Activated CD4-positive, alpha-beta T cell treated with anti-CD3 and anti-CD28 coated beads, Interleukin-10, Interleukin-2, amounts not matched to agents 100 ng/mL and 50 ng/mL, durations not matched to agents 16 hours and 8 hours (primary cell): ENCODE results near the gene SMG9.
"Not testable (repeated sequence)": the region's sequence is repeated elsewhere in the genome, so short reads cannot be mapped to it uniquely, and the experiment has no call there.

Experiments
- DNase-seq: peaks from one replicate; pipeline ENCODE4 v3.0.0-alpha.2; 2020

The SMG9 gene

DNA sequence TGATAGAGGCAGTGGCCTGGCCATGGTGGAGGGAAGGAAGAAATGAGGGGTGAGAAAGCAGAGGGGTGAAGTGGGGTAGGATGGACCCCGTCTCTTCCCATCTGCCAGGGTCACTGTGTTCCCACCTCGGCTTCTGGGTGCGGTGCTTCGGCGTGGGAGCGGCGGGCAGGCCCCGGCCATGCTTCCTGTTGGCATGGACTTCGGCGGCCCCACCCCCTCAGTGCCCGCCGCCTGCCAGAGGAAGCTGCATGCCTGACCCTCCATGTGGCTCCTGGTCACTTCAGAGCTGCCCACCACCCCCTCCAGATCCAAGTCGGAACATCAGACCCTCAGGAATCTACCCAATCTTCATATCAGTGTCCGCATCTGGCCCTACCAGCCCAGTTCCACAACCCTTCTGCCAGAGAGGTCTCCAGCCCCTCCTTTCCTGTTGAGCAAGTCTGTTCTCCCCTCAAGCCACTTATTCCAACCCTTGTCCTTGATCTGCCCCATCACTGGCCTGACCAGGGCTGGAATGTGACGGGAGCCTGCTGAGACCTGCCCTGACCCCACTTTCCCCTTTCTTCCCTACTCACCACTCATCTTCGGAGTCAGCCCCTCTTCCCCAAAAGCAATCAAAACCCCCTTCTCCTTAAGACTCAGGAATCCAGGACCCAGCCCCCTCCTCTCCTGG lies 24.5 kb upstream of the SMG9 start:
- DNase-seq: no peak

DNA sequence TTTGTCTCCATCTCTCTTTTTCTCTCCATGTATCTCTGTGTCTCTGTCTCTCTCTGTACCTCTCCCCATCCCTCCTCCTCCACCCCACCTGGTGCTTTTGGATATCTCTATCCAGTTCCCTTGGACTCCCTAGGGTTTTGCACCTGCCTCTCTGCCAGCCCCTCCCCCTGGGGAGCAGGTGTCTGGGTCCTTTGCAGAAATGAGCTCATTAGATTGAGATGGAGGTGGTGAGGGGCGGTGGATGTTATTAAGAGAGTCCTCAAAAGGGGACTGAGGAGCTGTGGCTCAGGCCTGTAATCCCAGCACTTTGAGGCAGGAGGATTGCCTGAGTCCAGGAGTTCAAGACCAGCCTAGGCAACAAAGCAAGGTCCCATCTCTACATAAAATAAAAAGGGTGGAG lies 23.9 kb upstream of the SMG9 start:
- DNase-seq: no peak

DNA sequence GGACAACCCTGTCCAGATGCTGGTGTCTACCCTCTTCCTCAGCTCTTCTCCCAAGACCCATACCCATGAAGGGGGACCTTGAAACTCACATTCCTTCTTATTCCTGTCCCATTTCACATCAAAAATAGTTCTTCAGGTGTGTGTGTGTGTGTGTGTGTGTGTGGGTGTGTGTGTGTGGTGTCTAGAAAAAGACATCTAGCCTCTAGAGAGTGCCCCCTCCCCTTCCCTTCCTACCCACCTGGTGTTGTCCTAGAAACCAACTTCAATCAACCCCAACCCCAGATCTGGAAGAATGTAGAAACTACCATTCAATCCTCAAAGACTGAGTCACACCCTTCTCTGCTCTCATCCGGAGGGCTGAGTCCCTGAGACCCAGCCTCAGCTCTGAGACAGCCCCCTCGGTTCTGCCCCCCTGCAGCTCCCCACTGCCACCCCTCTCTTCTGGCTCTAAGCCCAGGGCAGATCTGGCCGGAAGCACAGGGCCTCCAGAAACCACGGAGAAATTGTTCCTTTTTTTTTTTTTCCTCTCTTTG lies 22.5 kb upstream of the SMG9 start:
- peak; percentile 52 for DNase-seq

DNA sequence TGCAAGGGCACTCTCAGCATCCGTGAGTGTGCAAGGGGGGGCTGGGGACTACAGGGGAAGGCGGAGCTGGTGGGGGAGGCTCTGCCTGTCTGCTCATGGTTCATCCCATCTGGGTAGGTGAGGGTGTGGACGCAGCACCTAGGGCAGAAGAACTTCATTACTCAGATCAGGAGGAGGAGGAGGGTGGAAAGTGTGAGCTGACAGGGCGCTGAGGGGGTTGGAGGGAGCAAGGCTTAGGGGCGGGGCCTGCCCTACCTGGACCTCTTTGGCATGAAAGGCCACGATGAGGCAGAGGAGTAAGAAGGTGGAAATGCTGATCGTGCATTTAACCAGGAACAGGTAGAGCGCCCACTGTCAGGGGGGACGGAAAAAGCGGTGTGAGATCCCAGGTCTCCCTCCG lies 21.5 kb upstream of the SMG9 start:
- peak; percentile 72 for DNase-seq

DNA sequence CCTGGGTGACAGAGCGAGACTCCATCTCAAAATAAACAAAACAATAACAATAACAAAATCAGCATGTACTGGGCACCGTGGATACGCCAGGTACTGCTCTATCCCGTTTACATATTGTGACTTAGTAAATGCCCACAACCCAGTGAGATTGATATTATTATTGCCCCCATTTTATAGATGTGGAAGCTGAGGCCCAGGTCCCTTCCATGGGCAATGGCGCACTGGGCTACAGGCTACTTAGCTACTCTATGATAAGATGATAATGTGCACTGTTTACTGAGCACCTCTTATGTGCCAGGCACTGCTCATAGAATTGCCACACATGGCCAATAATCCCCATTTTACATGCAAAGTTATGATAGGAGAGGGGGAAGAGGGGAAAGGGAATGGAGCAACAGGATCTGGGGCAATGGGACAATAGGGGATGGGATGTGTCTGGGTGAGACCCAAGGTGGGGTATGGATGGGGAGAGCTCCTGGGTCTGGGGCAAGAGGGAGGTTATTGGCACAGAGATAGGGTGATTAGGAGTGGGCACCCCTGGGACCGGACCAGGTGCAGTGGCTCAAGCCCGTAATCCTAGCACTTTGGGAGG lies 20.6 kb upstream of the SMG9 start:
- no peak for DNase-seq

DNA sequence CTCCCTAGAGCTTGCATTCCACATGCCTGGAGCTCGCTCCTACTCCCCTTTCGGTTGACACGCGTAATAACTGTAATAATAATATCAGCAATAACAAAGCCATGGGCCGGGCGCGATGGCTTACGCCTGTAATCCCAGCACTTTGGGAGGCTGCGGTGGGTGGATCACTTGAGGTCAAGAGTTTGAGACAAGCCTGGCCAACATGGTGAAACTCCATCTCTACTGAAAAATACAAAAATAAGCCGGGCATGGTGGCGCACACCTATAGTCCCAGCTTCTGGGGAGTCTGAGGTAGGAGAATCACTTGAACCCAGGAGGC lies 20.1 kb upstream of the SMG9 start:
- not testable (repeated sequence) for DNase-seq

DNA sequence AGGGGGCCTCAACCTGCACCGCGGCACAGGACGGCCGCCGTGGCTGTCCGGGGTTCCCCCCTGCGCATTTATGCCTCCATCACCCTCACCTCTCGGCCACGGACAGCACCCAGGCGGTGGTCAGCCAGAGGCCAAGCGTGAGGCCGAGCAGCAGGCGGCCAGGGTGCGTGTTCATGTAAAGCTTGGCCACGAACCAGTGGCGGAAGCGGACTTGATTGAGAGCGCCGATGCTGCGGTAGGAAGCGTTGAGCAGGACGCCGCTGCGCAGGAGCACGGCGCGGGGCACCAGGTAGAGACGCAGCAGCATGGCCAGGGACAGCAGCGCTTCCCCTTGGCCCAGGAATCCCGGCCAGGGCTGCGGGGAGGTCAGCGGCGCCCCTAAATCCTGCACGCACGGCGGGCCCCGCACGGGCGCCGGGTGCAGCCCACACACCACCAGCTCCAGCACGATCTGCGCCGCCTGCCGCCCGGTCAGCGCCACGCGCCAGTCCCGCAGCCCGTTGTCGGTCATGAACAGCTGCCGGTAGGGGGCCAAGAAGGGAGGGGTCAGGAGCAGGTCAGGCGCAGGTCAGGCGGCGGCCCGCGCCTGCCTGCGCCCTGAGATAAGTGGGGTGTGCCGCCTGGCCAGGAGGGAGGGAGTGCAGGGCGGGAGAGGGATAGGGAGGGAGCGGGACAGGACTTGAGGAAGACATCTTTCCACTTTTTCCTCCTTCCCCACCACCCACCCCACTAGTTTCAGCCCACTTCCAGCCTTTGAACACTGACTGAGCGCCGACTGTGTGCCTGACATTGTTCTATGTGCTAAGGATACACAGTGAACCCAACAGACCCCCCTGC lies 19.6 kb upstream of the SMG9 start:
- no peak for DNase-seq

DNA sequence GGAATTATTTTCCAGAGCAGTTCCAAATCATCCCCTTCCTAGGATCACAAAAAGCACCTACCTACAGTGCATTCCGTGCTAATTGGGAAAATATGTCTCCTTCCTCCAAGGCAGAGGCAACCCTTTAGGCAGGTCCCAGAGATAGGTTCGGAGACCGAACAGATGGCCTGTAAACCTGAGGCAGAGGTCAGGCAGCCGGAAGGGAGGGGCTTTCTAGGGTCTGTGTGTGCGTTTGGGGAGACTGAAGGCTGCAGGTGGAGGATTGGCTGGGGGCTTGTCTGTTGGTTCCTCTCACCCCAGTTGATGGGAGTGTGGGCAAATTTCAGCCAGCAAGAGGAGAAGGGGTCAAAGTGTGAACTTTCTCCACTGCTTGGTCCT lies 19.0 kb upstream of the SMG9 start:
- no peak for DNase-seq

DNA sequence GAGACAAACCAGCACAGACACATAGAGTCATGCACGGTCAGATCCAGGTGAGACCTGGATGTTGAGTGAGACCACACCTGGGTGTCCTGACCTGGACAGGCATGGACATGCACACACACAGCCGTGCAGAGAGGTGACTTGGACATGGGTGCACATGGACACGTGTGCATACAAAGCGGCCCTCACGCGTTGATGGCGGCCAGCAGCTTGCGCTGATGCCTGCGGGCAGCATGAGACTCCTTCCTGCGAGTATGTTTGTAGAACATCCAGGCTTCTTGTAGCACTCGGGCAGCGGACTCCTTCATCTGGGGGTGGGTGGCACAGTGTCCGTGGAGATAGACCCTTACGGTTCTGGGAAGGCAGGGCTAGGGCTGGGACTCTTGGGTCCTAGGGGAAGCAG lies 14.5 kb upstream of the SMG9 start:
- DNase-seq: no peak

DNA sequence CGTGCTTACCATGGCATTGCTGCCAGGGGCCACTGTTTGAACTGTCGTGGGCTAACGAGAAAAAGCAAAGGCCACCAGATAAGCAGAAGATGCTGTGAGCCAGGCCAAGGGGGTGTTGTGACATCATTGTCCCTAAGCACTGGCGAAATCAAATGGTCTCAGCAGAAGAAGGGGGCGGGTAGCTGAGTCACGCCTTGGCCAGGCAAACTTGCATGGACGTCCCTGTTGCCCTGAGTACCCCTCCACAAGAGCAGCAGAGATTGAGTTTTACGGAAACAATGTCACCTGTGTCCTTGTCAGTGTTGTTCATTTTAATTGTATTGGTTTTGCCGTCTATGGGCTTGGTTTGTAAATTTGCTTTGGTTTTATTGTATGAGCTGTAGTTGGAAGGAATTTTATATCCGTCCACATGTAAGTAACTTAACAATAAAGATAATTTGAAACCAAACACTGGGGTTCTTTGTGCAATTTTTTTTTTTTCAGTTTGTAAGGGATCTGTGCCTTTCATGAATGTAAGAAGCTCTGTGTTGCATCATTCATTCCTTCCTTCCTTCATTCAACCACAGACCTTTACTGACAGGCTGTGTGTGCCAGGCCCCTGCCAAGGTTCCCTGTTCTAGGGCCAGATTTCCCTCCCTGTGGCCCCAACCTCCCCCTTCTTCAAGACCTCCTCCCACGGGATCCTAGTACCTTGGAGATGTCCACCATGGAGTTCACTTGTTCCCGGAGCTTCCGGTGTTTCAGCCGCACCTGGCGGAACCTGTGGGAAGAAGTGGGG lies 13.7 kb upstream of the SMG9 start:
- DNase-seq: no peak

DNA sequence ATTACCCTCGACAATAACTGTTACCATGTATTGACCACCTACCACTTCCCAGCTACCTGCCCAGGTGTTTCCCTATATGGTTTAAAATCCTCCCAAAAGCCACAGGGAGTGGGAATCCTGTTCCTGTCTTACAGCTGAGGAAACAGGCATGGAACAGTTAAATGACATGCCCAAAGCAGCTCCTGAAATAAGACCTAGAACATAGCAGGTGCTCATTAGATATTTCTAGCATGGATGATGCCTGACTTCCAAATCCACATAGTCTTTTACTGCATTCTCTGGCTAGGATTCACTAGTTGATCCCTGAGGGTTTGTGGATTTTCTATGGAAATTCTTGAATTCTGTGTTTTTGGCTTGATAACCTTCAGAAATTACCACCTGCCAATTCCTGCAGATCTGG lies 13.1 kb upstream of the SMG9 start:
- DNase-seq: no peak

DNA sequence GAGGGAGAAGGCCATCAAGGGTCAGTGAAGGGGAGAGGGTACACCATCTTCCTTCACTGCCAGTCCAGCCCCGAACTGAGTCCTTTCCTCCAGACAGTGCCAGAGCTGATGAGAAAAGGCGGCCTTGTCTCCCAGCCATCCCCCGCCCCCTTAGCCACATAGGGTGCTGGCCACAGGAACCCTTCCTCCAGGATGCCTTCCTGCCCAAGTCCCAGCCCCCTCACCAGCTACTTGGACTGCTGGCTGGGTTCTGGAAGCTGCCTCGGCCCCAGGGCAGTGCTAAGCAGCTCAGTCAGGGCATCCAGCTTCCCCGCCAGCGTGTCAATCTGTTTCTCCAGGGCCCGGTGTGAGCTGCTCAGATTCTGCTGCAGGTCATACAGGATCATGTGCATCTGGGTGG lies 12.6 kb upstream of the SMG9 start:
- DNase-seq: no peak

DNA sequence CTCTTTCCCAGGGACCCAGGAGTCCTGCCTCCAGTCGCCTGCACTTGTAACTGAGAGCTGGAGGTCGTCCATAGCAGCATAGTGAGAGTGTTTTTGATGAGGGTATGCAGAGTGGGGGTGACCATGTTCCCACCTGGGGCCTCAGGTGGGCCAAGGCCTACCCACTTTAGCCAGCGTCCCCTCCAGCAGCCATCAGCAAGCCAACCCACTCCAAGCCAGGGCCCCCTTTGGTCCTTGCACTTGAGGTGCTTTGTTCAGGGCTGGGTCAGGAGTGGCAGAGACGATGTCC lies 11.9 kb upstream of the SMG9 start:
- no peak for DNase-seq

DNA sequence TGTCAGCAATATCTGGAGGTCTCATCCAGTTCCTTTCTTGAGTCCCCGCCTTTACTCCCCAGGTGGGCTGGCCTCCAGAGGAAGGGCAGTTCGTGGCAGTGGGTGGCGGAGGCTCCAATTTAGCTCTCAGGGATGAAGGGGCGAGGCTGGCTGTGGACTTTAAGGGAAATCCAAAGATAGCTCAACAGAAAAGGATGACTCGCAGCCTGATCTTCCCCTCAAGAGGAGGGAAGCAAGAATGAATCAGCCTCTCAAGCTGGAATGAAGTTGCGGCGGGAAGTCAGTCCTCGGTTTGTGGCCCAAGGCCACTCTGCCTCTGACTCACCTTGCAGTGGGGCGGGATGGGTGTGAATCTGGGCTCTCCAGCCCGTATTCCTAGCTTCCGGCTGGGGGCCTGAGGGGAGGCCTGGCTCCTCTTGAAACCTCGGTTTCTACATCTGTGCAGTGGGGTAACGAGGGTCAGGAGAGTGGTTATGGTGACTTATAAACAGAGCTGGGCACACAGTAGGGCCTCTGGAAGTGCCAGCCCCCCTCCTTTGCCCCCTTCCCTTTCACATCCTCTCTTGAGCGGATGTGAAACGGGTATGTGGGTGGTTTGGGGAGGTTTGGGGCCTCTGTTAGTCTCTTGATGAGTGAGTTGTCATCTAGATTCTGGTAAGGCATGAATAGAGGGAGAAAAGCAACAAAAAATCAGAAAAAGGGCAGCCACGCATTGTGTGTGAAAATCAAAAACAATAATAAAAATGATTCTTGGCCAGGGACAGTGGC lies 10.5 kb upstream of the SMG9 start:
- peak; percentile 98 for DNase-seq

DNA sequence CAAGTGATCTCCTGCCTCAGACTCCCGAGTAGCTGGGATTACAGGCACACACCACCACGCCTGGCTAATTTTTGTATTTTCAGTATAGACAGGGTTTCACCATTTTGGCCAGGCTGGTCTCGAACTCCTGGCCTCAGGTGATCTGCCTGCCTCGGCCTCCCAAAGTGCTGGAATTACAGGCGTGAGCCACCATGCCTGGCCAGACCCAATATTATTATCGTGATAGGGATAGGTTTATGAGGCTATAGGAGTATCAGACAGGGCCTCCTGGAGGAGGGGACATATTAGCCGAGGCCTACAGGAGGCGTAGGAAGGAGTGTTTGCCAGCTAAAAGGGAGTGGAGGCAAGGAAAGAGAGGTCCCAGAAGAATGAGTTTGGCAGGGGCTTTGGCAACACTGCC lies 9.9 kb upstream of the SMG9 start:
- not testable (repeated sequence) for DNase-seq

DNA sequence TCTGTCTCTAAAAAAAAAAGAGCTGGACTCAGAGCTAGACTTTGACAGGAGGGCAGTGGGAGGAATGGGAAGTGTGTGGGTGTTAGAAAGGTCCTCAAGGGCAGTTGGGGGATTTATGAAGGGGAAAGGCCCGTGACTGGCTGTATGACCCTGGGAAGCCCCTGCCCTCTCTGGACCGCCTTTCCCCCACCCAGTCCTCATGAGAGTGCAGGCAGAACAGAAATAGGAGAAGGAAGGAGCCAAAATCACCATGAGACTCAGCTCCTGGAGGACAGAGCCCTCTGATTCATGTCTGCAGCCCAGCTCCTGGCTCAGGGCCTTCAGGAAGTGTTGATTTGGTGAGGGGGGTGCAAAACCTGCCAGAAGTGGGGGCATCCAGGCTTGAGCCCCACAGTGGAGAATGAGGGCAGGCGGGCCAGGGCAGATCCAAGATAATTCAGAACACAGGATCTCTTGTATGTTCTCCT lies 8.7 kb upstream of the SMG9 start:
- DNase-seq: no peak

DNA sequence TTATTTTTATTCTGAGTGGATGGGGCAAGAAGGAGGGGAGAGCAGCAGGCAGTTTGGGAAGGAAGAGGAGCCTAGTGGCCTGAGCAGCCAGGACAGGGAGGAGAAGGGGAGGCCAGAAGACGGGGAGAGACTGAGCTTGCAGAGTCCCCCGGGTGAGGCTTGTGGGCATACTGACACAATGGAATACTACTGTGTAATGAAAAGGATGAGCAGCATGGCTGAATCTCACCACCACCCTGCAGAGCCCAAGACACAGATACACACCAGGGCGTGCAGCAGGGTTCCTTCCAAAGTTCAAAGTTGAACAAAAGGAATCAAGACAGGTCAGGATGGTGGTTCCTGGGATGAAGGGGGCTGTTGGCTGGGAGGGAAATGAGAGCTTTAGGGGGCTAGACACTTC lies 8.1 kb upstream of the SMG9 start:
- DNase-seq: no peak

DNA sequence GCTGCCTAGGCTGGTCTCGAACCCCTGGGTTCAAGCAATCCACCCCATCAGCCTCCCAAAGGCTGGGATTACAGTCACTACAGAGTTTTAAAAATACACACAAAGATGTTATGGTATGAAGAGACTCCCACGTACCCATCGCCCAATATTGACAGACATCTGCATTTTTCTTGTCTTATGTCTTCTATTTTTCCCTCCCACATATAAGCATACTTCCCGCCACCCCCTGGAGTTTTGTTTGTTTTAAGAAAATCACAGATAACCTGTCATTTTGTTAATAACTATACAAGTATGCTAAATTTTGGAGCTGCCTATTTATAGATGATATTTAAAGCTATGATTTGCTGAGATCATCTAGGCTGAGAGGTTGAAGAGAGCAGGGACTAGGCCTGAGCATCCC lies 6.2 kb upstream of the SMG9 start:
- DNase-seq: no peak

DNA sequence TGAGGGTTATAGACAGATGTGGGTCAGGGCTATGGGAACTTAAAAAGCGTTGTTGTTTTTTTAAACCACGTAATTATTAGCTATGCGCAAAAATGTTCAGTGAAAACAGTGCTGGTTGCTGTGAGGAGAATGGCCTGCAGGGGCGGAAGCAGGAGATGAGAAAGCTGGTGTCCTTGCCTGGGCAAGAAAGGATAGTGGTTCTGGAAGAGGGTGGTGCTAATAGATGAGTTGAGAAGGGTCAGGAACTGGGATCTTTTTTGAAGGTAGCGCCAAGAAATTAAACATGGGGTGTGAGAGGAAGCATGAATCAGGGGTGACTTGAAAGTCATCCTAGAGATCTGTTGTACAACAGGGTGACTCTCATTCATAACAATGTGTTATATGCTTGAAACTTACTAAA lies 4.8 kb upstream of the SMG9 start:
- no peak for DNase-seq

DNA sequence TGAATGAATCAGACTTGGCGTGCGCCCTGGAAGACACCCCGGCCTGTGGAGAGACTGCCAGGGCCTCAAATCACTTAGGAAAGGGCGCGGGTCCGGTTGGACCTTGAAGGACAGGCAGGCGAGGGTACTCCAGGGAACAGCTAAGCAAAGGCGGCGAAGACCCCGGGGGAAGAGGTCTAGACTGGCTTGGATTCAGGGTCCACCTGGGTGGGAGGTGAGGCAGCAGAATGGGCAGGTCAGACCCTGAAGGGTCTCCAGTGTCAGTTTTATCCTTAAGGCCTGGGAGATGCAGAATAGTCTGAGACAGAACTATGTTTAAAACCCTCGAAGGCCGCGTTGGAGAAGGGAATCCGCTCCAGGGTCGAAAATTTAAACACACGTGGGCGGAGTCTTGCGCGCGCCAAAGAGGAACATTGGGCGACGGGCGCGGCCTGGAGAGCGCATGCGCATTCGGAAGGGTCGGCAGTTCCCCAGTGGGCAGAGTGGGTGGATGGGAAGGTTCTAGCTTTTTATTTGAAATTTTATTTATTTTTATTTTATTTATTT lies 567 bp upstream of the SMG9 start:
- peak; percentile 93 for DNase-seq

DNA sequence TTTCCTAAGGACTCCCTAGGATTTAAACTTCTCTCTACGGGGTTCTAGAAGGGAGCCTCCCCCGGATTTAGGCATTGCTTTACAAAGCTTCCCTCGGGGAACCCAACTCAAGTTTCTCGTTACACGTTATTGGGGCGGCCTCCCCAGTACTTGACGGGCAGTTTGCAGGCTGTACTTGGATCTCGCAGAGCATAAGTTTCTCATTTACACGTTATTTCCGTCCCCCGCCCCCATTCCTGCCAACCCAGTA lies 584 bp downstream of the SMG9 start:
- DNase-seq: no peak

DNA sequence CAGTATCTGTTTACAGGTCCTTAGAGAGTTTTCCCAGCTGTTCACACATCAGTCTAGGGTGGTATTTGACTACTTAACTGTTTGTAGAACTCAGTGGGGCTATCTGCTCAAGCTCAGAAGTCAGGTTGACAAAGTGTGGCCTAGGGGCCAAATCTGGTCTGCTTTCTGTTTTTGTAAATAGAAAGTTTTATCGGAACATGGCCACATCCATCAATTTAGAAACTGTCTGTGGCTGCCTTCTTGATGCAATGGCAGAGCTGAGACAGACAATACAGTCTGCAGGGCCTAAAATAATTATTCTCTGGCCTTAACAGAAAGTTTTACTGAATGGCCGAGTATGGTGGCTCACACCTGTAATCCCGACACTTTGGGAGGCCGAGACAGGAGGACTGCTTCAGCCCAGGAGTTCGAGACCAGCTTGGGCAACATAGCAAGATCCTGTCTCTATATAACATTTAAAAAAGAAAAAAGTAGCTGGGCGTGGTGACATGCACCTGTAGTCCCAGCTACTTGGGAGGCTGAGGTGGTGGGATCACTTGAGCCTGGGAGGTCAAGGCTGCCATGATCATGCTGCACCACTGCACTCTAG lies 2.4 kb downstream of the SMG9 start:
- peak; percentile 61 for DNase-seq
